ENCODE results near the gene CRELD1.
"Not testable (repeated sequence)": the region's sequence is repeated elsewhere in the genome, so short reads cannot be mapped to it uniquely, and the experiment has no call there.

The CRELD1 gene

DNA sequence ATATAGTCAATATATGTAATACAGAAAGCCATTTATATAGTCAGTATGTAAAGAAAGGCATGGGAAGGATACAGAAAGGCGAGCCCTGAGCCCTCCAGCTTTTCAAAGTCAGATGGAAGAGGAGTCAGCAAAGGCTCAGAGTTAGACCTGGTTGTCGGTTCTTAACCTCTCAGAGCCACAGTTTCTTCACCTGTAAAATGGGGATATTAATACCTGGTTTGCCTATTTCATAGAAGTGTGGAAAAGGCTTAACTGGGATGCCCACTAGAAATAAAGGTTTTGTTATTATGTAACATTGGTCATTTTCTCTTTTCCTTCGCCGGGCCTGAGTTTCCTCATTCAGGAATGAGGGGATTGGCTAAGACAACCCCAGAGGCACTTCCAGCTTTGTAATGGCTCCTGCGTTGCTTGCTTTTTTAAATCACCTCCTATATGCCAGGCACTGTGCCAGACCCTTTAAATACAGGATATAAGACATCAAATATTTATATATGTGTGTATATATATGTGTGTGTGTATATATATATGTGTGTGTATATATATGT lies 2.4 kb downstream of the CRELD1 start:
- DNase-seq, result no peak

DNA sequence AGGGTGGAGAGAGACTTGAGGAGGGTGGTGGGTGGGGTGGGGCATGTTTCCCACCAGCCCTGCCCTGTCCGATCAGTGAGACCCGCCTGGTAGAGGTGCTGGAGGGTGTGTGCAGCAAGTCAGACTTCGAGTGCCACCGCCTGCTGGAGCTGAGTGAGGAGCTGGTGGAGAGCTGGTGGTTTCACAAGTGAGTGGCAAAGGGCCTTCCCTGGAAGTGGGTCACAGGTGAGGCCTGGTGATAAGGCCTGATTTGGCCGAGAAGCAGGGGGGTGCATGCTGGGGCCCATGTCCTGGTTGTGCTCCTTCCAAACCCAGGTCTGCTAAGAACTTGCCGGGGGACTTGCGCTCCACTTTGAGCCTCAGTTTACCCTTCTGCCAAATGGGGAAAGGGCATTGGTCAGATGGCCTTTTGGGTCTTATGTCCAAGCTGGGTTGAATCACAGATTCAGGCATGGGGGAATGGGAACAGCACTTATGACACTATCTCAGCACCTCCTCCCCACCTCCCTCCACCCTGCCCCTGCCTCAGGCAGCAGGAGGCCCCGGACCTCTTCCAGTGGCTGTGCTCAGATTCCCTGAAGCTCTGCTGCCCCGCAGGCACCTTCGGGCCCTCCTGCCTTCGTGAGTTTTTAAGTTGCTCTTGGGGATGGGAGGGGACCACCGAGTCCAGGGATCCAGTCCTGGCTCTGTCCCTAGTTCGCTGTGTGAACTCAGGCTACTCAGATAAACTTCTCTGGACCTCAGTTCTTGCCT lies 4.0 kb downstream of the CRELD1 start:
- no peak for DNase-seq

DNA sequence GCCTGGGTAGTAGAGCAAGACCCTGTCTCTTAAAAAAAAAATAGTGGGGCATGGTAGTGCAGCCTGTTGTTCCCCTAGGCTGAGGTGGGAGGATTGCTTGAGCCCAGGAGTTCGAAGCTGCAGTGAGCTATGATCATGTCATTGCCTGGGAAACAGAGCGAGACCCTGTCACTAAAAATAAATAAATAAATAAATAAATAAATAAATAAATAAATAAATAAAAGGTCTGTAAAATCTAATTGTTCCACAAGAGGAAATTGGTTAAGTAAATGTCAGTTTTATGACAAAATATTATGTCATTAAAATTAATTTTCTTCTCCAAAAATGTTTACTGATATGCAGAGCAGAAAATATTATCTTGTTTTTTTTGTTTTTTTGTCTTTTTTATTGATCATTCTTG lies 5.3 kb downstream of the CRELD1 start:
- DNase-seq, result no peak

DNA sequence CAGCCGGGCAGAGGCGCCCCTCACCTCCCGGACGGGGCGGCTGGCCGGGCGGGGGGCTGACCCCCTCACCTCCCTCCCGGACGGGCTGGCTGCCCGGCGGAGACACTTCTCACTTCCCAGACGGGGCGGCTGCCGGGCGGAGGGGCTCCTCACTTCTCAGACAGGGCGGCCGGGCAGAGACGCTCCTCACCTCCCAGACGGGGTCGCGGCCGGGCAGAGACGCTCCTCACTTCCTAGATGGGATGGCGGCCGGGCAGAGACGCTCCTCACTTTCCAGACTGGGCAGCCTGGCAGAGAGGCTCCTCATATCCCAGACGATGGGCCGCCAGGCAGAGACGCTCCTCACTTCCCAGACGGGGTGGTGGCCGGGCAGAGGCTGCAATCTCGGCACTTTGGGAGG lies 6.3 kb downstream of the CRELD1 start:
- DNase-seq, result not testable (repeated sequence)

DNA sequence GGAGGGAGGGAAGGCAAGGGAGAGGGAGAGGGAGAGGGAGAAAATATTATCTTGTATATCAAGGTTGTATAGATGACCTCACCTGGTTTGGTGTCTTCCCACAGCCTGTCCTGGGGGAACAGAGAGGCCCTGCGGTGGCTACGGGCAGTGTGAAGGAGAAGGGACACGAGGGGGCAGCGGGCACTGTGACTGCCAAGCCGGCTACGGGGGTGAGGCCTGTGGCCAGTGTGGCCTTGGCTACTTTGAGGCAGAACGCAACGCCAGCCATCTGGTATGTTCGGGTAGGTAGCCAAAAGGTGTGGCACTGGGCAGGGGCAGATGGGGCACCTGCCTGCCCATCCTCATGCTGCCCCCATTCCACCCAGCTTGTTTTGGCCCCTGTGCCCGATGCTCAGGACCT lies 7.1 kb downstream of the CRELD1 start:
- DNase-seq, result no peak

DNA sequence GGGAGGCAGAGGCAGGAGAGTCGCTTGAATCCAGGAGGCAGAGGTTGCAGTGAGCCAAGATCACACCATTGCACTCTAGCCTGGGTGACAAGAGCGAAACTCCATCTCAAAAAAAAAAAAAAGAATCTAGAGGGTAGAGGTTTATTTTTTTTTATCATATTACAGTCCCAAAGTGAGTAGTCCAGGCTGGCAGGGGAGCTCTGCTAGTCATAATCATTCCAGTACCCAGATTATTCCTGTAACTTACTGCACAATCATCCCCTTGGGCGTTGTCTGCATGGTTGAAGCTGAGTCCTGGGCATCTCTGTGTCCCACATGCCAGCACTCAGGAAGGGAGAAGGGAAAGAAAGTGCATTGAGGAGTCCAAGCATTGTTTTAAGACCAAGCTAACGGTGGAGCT lies 8.5 kb downstream of the CRELD1 start:
- no peak for DNase-seq

DNA sequence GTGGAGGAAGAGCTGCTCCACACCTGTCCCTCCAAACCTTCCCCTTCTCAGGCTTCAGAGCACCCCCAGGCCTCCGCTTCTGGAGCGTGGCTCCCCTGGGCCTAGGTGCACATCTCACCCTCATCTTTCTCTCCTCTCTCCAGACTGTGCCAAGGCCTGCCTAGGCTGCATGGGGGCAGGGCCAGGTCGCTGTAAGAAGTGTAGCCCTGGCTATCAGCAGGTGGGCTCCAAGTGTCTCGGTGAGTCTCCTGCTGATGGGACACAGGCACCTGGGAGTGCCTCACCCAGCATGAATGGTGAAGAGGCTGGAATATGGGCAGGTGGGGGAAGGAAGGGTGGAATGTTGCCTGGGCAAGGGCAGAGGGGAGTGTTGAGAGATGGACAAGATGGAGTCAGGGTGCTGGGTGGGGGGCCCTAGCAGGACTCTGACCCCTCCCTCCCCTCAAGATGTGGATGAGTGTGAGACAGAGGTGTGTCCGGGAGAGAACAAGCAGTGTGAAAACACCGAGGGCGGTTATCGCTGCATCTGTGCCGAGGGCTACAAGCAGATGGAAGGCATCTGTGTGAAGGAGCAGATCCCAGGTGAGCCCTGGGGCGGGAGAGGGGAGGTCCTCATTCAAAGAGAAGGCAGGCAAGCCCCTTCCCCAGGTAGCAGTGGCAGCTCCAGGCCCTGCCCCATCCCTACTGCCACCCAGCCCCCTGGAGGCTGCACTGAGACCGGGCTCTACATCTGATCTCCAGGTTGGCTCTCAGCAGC lies 9.5 kb downstream of the CRELD1 start:
- no peak for DNase-seq

DNA sequence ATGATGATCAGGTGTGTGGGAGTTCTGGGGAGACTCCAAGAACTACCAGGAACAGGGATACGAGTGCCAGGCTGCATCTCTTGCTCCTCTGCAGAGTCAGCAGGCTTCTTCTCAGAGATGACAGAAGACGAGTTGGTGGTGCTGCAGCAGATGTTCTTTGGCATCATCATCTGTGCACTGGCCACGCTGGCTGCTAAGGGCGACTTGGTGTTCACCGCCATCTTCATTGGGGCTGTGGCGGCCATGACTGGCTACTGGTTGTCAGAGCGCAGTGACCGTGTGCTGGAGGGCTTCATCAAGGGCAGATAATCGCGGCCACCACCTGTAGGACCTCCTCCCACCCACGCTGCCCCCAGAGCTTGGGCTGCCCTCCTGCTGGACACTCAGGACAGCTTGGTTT lies 10.6 kb downstream of the CRELD1 start:
- DNase-seq, result no peak

DNA sequence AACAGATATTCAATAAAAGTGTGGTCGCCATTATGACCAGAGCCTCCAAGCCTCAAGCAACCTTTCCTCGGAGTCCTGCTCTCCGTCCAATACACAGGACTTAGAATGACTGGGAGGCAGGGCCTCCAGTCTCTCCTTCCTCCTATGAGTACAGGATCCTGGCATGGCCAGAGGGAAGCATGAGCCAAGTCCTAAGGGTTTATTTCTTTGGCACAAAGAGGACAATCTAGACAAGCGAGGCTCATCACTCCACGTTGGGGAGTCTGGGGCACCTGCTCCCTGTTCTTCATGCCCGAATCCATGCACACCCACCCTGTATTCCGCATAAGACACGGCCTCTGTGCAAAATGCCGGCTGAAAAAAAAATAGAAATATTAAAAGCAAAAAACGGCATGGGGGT lies 11.7 kb downstream of the CRELD1 start:
- no peak for DNase-seq

DNA sequence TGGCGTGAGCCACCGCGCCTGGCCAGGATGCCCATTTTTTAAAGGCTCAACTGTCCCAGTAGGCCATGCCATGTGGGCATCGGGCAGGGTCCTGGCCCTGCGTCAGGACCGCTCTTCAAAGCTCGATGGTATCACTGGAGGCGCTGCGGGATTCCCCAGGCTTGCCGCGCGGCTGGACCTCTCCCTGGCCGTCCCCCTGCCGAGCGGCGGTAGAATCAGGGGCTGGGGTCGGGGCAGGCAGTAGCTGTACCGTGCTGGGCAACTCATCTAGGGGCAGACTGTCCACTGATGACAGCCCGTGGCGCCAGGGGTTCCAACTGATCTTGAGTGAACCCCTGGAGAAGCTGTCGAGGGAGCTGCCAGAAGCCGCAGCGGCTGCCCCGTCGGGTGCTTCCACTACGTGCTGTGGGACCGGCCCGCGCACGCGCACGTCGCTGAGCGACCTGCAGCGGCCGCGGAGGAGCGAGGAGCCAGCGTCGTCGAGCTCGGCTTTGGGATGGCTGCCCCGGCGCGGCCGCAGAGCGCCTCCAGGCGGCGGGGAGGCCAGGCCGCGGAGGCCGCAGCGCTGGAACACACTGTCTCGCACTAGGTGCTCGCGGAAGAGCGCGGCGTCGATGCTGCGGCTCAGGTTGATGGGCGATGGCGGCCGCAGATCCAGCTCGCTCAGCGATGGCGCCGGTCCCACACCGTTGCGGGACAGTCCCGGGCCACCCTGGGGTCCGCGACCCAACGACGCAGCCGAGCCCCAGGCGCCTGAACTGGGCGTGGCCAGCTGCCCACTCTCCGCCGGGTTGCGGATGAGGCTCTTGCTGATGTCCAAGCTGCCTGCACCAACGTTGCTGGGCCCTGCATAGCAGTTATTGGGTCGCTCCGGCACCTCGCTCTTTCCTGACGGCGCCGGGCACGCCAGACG lies 12.7 kb downstream of the CRELD1 start:
- DNase-seq, result peak; percentile 78 to 82

DNA sequence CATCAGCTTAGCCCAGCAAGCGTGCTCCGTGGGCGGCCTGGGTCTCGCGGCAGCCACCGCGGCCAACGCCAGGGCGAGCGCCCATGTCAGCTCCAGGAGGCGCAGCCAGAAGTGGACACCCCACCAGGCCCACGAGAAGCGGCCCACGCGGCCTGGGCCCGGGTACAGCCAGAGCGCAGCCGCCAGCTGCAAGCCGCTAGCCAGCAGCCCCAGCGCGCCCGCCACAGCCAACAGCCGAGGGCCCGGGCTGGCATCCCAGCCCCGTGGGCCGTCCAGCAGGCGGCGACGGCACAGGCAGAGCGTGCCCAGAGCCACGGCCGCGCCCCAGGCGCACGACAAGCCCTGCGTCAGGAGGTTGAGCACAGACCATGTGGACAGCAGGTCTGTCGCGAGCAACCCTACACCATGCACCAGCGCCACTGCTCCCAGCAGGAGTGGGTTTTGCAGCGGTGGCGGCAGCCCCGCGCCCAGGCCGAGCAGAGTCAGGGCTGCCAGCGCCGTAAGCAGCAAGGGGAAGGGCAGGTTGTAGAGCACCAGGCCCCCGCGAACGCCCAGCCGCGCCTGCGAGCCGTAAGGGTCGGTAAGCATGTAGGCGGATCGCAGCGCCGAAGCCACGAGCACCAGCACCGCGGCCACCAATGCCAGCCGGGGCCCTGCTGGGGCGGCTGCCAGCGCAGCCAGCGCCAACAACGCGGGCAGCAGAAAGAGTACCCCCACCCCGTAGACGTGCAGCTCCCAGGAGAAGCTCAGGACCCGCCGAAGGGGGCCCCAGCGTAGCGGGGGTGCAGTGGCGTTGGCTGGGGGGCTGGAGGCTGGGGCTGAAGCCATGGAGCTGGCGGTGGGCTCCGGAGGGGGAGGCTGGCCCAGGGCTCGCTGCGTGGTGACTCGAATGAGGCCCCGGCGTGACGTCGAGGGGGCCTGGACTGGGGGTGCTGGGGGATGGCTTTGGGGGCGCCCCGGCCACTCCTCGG lies 13.7 kb downstream of the CRELD1 start:
- DNase-seq, result no peak

DNA sequence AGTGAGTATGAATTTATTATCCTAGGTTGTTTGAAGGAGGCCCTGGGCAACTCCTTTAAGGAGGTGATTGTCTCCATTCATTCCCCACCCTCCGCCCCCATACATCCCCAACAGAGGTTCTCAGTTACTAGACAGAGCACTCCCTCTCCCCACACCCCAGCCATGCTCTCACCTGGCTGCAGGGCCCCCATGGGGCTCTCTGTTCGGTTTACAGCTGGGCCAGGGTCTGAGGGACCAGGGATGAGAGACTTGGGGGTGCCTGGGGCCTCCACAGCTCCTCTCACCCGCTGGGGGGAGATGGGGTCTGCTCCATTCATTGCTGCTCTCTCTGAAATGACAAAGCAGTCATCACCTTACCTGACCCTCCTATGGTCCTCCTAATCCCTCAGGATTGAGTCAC lies 15.0 kb downstream of the CRELD1 start:
- no peak for DNase-seq

DNA sequence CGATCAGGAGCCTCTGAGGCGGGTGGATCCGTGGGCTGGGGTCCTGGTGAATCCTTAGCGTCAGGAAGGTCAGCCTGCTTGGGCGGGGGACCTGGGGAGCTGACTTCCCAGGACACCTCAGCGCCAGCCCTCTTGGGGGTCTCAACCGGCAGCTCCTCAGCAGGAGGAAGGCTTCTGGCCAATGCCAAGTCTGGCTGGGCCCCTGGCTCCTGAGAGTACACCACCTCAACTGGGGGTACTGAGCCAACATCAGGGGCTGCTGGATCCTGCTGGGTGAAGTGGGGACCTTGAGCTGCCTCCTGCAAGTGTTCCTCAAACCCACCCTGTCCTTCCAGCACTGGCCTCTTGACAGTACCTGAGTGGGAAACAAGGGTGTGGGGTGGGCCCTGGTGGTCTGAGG lies 15.5 kb downstream of the CRELD1 start:
- DNase-seq, result no peak

DNA sequence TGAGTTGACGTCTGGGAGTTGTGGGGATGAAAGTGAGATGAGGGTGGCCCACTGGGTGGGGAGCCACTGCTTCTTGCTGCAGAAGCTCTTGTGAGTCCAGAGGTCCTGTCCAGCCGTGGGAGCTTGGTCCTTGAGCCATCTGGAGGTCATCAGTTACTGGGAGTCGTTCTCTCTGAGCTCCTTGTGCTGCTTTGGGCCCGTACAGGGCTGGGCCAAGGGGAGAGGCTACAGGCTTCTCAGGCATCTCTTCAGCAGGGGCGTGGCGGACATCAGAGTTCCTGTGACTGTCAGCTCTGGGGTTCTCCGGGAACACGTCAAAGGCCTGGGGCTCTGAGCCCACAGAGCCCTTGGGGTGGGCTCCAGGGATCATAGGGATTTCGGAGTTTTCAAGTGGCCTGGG lies 16.0 kb downstream of the CRELD1 start:
- no peak for DNase-seq

DNA sequence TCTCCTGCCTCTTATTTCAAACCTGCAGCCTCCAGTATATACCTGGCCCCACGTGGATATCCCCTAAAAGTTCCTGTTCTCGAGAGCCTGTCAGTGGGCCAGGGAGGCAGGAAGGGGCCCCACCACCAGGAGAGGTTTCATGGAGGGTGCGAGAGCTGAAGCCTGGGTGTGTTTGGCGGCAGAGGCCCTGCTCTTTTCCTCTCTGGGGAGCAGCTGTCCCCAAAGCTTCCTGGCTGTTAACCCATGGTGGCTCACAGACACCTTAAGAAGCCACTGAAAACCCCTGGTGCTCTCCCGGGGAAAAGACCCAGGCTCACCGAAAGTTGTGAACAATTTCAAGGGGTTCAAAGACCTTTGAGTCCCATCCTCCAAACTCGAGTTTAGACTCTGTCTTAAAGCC lies 17.5 kb downstream of the CRELD1 start:
- DNase-seq, result peak; percentile 44 to 54

DNA sequence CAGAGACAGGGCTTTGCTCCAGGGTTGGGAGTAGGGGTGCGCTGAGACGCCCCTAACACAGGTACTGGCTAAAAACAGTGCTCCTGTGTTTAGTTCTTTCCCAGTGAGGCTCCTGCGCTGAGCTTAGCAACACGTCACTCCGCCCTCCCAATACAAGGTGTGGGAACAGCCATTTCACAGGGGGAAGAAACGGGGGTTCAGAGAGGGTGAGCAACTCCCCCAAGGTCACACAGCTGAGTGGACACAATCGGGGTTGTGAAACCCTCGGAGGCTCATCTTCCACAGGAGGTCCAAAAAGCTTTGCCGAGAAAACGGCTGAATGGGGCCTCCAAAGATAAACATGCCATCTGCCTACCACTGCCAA lies 17.9 kb downstream of the CRELD1 start:
- DNase-seq, result peak; percentile 21 to 37

DNA sequence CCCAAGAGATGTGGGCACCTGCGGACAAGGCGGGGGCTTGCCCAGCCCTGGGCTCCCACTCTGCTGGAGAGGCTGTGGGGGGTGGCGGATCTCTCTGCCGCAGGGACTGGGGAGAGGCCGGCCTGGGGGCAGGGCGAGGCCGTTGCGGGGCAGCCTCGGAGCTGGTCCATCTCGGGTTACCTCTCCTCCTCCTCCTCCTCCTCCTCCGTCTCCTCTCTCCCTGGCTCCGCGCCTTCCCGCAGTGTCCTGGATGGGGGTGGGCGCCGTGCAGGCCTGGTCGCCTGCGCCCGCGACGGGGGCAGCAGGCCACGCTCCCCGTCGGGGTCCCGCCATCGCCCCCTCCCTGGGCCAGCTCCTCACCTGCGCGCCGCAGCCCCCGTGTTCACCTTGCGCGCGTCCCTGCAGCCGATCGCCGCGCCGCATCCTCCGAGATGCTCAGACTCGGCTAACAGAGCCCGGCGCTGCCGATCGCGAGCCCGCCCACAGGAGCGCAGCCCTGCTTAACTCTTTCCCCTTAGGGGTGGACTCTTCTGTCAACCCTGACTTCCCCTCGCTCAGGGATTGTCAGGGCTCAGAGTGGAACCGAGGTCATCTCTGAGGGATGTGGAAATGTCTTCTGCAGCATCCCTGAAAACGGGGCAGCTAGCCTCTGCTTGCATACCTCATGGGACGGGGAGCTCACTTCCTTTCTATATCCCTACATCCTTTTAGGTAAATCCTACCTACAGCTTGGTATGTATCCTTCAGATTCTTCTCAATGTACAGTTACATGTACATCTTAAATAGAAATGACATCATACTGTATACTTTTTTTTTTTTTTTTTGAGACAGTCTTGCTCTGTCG lies 18.6 kb downstream of the CRELD1 start, which contains the start of gene PRRT3:
Gene PRRT3 (minus strand): TSS at position 447 of the 844 bp plus-strand sequence. CDS start 2,293 bp downstream, outside the sequence.
- peak; percentile 70 to 74 for DNase-seq

DNA sequence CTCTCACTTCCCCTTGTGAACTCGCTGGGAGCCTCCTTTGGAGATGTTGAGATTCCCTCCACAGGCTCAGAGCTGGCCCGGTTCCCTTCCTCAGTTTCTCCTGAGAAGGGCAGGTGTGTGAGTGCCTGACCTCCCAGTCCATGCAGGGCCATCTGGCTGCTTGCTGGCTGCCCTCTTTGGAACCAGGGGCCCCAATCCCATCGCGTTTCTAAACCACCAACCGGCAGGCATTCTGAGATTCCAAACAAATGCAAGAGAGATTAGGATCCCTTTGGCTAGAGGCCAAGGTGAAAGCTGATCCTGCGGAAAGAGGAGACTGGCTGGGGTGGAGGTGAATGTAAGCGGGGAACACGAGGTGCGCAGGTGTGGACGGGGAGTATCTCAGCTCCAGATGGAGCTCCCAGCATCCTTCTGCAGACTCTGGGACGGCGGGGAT lies 21.5 kb downstream of the CRELD1 start:
- DNase-seq, result no peak

DNA sequence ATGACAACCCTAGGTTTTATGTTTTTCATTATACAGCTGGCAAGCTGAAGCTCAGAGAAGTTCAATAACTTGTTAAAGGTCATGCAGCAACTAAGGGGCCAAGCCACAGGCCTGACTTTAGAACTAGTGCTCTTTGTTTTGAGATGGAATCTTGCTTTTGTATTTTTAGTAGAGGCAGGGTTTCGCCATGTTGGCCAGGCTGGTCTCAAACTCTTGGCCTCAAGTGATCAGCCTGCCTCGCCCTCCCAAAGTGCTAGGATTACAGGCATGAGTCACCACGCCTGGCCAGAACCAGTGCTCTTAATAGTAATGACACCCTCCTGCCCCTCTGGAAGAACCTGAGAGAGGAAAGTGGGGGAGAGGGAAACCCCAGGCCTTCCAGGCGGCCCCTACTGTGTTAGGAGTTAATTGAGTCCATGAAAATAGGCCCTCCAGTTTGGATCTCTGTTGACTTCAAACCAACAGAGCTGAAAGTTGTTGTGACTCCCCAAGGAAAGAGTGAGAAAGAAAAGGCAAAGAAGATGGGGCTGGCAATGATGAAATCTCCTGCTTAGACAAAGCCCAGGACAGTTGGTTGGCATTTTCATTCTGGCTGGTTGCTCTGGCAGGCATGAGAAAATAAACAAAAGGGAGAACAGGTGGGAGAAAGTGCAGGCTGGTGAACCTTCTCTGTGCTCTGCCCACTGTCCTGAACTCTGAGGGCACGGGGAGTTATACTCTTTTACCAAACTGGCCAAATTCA lies 22.1 kb downstream of the CRELD1 start:
- no peak for DNase-seq

DNA sequence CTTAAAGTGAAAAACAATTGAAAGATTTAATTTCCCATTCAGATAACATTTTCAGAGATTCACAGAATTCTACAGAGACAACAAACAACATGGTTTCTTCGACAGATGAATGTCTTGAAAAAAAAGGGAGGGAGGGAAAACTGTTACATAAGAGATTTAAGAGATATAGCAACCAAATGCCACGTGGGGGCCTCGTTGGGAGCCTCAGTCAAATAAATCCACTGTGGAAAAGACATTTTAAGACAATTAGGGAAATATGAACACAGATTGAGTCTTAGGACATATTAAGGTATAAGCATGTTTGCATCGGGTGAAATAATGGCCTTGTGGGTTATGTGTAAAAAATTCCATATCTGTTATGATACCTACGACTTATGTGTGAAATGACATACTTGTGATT lies 23.6 kb downstream of the CRELD1 start:
- no peak for DNase-seq
